GM18498 (cell line): ENCODE measurements around the gene TMEM258.

Source experiments
- ATAC-seq: cut with Tn5 transposase; IDR thresholded peaks from one replicate; pipeline ENCODE4 v1.9.1; 2021; ENCODE audit warnings: mild to moderate bottlenecking, moderate library complexity; ENCODE audit not compliant: unreplicated experiment

TMEM258 gene

GRCh38 chr11:61777234-61778090 lies 14.9 kb downstream of the TMEM258 start:
- ATAC-seq, result no peak

DNA sequence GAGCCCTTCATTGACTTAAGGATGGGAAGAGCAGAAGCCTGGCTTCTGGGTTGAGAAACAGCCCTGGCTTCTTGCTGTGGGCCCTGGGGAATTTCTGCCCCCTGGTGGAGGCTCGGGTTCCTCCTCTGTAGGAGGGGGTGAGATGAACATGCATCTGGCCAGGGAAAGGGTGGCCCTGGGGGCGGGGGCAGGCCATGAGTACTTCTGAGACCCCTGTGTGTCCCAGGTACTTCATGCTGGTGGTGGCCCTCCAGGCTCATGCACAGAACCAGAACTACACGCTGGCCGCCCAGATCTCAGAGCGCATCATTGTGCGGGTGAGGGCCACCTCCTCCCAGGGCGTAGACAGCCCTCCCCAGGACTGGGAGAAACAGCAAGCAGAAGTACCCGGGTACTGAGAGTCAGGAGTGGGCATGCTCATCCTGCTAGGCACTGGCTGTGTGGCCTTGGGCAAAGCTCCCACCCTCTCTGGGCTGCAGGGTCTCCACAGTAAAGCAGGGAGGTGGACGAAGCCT lies 15.8 kb downstream of the TMEM258 start:
- peak; percentile 55 for ATAC-seq

DNA sequence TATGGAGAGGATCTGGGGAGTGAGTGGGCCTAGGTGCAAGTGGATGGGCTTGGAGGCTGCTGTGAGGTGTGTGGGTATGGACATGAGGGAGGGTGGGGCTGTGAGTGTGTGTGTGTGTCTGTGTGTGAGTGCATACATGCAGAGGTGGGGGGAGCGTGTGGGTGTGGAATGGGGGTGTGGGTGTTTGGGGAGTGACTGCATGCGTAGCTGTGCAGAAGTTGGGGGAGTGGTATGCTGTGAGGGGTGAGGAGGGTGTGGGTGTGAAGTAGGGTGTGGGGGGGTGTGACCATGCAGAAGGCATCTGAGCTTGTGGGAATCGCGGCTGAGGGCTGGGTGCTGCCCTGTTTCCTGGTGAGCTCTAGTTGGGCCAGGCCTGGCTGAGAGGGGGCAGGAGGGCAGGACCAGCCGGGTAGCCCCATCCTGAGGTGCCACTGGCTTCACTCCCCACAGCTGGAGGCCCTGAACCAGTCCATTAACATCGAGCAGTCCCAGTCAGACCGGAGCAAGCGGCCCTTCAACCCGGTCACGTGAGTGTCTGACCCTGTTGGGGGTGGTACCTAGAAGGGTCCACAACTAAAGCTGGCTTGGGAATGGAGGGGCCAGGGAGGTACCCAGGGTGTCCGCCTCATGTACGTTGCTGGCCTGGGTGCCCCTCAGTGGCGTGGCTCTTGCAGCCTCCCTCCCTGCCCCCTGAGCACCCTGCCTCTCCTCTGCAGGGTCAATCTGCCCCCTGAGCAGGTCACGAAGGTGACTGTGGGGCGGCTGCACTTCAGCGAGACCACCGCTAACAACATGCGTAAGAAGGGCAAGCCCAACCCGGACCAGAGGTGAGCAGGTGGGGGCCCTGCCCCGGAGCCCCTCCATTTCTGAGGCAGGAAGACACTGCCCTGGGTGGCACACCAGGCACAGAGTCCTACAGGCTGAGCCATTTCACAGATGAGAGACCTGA lies 16.5 kb downstream of the TMEM258 start:
- ATAC-seq, result no peak

DNA sequence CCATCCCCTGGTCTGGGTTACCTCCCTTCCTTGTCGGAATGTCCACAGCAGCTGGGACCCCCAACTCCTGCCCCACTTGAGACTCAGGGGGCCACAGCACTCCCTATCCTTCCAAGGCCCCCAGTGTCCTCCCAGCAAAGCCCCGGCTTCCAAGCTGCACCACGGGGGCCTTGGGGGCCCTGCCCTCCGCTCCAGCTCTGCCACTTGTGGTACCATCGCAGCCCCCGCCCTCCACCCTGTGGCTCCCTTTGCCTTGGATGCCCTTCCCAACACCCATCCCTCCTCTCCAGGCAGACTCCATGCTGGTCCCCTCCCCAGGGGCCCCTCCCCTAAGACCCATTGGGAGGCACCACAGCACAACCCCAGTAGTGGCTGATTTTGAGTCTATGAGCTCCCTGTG lies 17.3 kb downstream of the TMEM258 start:
- ATAC-seq, result no peak

- no peak for ATAC-seq
Measured at GRCh38 chr11:61774411-61774810, 18.0 kb downstream of the TMEM258 start.

DNA sequence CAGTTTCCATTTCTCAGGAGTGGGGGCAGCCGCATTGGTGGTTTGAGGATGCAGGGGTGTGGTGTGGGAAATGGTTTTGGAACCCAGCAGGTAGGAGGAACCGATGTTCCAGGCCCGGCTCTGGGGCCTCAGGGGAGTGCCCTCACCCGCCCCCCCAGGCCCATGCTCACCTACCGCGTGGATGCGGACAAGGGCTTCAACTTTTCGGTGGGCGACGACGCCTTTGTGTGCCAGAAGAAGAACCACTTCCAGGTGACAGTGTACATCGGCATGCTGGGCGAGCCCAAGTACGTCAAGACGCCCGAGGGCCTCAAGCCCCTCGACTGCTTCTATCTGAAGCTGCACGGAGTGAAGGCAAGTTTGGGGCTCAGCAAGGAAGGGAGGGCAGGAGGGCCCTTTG lies 18.6 kb downstream of the TMEM258 start:
- no peak for ATAC-seq

DNA sequence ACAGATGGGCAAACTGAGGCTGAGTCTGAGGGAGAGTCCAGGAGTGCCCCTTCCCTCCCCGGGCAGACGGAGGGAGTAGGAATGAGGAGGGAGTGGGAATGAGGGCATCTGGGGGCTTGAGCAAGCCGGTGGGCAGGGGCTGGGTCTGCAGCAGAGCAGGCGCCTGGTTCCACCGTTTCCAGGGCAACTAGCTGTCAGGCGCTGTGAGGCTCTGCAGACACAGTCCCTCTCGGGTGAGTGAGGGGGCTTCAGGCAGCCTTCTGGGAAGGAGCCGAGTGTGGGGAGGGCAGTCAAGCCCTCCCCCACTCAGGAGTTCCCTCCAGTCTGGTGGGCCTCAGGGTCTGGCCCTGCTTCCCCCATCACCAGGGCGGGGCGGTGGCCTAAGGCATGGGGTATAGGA lies 19.0 kb downstream of the TMEM258 start:
- no peak for ATAC-seq

- no peak for ATAC-seq
Measured at GRCh38 chr11:61771985-61772455, 20.4 kb downstream of the TMEM258 start.

GRCh38 chr11:61771195-61771894 lies 21.1 kb downstream of the TMEM258 start:
- no peak for ATAC-seq

DNA sequence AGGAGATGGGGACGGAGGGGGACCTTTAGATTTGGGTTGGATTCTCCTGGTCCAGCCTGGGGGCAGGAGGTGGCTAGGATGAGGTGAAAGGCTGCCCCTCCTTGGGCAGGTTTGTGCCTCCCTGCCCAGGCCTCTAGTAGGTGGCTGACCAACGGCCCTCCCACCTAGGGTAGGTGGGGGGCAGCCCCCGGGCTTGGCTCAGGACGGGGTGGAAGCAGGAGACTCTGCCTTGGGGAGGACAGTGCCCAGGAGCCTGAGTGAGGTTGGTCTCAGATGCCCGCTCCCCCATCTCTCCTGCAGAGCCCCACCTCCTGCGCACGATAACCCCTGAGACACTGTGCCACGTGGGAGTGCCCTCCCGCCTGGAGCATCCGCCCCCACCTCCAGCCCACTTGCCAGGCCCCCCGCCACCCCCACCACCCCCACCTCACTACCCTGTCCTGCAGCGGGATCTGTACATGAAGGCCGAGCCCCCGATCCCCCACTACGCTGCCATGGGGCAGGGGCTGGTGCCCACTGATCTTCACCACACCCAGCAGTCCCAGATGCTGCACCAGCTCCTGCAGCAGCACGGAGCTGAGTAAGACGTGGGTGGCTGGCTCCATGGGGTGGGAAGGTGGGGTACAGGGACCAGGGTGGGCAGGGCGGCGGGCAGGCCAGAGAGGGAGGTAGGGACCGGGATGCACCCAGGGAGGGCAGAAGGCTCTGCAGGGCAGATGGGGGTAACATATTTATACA lies 22.3 kb downstream of the TMEM258 start:
- ATAC-seq, result no peak

GRCh38 chr11:61769169-61769920 lies 23.1 kb downstream of the TMEM258 start:
- ATAC-seq, result no peak

GRCh38 chr11:61768376-61769076 lies 23.9 kb downstream of the TMEM258 start:
- no peak for ATAC-seq

- ATAC-seq, result no peak
Measured at GRCh38 chr11:61766353-61766841, 26.0 kb downstream of the TMEM258 start.

GRCh38 chr11:61765550-61766253 lies 26.7 kb downstream of the TMEM258 start:
- no peak for ATAC-seq

GRCh38 chr11:61764606-61765260 lies 27.7 kb downstream of the TMEM258 start:
- no peak for ATAC-seq

DNA sequence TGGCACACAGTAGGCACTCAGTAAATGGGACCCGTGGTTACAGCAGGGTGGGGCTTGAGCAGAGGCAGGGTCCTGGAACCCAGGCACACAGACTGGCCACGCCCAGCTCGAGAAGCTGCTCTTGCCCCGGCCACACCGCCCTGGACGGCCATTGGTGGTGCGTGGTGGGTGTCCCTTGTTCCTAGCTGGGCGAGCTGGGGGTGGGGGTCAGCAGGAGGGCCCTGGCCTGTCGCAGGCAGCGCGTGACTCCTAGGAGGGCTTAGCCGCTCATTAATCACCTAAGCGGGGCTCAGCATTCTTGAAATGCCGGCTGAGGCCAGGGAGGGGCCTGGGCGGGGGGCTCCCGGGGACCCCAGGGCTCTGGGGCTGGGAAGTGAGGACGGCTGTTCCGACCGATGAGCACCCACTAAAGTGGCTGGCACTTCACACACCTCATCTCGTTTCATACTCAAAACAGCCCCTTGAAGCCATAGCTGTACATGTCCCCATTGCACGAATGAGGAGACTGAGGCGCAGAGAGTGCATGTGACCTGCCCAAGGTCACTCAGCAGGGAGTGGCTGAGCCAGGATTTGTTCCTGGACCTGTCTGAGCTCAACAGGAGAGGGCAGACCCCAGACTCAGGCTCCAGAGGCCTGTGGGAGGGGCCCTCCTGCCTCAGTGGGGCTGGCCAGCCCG lies 28.3 kb downstream of the TMEM258 start:
- ATAC-seq, result no peak

DNA sequence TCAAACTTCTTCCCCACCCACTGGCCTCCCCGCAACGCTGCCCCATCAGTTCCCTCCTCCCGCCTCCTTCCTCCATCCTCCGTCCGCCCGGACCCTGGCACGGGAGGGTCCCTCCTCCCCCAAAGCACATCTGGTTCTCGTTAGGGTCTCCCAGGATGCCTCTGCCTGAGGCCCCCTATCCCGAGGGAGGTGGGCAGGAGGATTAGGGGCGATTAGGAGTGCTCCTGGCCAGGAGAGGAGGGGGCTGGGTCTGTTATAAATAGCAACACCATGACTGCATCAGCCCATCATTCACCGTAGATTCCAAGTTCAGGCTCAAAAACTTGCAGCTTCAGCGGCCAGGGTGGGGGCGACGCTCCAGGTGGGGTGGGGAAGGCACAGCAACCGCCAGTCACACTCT lies 29.6 kb downstream of the TMEM258 start:
- ATAC-seq, result no peak
